ENCODE results near the gene DNAAF2. TPM values are rescaled to one million over a fixed set of nuclear protein-coding genes. Genes with fewer than 3 reads are reported as not detected.
A peak's percentile ranks its signal among the peaks of the same experiment; 100 is the strongest.
"Not testable (repeated sequence)": the region's sequence is repeated elsewhere in the genome, so short reads cannot be mapped to it uniquely, and the experiment has no call there.

Gene DNAAF2, protein sequence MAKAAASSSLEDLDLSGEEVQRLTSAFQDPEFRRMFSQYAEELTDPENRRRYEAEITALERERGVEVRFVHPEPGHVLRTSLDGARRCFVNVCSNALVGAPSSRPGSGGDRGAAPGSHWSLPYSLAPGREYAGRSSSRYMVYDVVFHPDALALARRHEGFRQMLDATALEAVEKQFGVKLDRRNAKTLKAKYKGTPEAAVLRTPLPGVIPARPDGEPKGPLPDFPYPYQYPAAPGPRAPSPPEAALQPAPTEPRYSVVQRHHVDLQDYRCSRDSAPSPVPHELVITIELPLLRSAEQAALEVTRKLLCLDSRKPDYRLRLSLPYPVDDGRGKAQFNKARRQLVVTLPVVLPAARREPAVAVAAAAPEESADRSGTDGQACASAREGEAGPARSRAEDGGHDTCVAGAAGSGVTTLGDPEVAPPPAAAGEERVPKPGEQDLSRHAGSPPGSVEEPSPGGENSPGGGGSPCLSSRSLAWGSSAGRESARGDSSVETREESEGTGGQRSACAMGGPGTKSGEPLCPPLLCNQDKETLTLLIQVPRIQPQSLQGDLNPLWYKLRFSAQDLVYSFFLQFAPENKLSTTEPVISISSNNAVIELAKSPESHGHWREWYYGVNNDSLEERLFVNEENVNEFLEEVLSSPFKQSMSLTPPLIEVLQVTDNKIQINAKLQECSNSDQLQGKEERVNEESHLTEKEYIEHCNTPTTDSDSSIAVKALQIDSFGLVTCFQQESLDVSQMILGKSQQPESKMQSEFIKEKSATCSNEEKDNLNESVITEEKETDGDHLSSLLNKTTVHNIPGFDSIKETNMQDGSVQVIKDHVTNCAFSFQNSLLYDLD
- 10 to 100 TPM in 1 of 2 donors, 1 to 10 TPM in 1; 9.3 to 11.6 TPM for total RNA-seq

DNA sequence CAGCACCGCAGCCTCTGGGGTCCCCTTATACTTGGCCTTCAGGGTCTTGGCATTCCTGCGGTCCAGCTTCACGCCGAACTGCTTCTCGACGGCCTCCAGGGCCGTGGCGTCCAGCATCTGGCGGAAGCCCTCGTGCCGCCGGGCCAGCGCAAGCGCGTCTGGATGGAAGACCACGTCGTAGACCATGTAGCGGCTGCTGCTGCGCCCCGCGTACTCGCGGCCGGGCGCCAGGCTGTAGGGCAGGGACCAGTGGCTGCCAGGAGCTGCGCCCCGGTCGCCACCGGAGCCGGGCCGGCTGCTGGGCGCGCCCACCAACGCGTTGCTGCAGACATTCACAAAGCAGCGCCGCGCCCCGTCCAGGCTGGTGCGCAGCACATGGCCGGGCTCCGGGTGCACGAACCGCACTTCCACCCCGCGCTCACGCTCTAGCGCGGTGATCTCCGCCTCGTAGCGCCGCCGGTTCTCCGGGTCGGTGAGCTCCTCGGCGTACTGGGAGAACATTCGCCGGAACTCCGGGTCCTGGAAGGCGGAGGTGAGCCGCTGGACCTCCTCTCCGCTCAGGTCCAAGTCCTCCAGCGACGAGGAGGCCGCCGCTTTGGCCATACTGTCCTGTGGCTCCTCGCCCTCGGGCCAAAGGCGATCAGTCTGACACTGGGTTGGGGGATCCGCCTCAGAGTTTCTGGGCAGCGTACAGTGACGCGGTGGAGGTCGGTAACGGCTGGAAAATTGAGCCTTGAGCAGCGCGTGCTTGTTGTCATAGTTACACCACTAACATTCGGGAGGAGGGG, at the start of gene DNAAF2:
Gene DNAAF2, minus strand, starts transcription at position 698 of the 788 bp plus-strand sequence. Its CDS starts 95 bp downstream, at position 603.
- Mint-ChIP-seq H3K9me3 (no peaks in the 10 kb centered on the region), H3K27ac (peak within 1 kb of the TSS; percentile 98), H3K4me3 (peak within 1 kb of the TSS; percentile 94), H3K36me3 (ENCODE audit: low read depth) (peaks cover 78% of the 10 kb centered on the region), H3K27me3 (no peaks in the 10 kb centered on the region), H3K4me1 (peaks cover 22% of the 10 kb centered on the region)
- ATAC-seq (replicated peaks), result peak; percentile 42

DNA sequence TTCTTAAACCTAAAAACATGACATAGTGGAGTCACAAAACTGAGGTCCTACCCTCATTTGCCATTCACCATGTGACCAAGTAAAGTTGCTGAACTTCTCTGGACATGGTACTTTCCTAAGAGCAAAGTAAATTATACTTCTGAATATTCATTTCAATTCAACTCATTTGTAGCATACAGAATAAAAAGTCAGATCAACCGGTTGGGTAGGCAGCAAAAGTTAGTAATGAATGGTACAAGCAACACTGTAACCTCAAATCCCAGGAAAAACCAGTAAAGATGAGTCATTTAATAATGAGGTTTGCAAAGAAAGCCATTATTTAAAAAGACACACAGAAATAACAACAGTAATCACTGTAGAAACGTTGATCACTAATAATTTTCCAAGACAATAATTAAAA, 44.2 kb upstream of the DNAAF2 start:
- H3K4me3 Mint-ChIP-seq, result no peak overlapping the region
- peak overlapping the region; percentile 61 for H3K27ac Mint-ChIP-seq
- H3K36me3 Mint-ChIP-seq (ENCODE audit: low read depth), result peaks cover 71% of the 10 kb centered on the region
- ATAC-seq (replicated peaks), result peak; percentile 80
- peaks cover 7% of the 10 kb centered on the region for H3K4me1 Mint-ChIP-seq
- no peaks in the 10 kb centered on the region for H3K9me3 Mint-ChIP-seq
- H3K27me3 Mint-ChIP-seq, result no peaks in the 10 kb centered on the region

DNA sequence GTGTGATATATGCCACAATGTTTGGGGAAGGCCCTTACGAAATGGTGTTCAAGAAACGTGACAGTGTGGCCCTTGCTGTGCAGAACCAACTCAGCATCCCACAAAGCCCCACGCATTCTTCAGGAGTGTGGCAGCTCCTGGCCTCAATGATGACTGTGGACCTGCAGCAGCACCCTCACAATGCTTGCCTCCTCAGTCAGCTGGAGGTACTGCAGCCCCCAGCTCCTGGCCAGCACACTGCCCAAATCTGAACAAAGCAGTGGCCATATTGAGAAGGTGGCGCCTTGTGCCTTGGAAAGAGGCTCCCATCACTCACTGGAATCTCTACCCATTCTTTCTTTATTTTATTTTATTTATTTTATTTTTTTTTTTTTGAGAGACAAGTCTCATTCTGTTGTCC, 42.6 kb upstream of the DNAAF2 start:
- H3K4me3 Mint-ChIP-seq, result no peak overlapping the region
- ATAC-seq (replicated peaks), result no peak
- no peaks in the 10 kb centered on the region for H3K9me3 Mint-ChIP-seq
- H3K27me3 Mint-ChIP-seq, result no peaks in the 10 kb centered on the region
- peaks cover 7% of the 10 kb centered on the region for H3K4me1 Mint-ChIP-seq
- peaks cover 72% of the 10 kb centered on the region for H3K36me3 Mint-ChIP-seq (ENCODE audit: low read depth)
- no peak overlapping the region for H3K27ac Mint-ChIP-seq

- Mint-ChIP-seq H3K27ac (no peak overlapping the region), H3K27me3 (no peaks in the 10 kb centered on the region), H3K9me3 (no peaks in the 10 kb centered on the region), H3K4me3 (no peak overlapping the region), H3K36me3 (ENCODE audit: low read depth) (peaks cover 54% of the 10 kb centered on the region), H3K4me1 (no peaks in the 10 kb centered on the region)
- ATAC-seq (replicated peaks), result no peak
Observed at GRCh38 chr14:49673586-49673985, 38.5 kb upstream of the DNAAF2 start.

DNA sequence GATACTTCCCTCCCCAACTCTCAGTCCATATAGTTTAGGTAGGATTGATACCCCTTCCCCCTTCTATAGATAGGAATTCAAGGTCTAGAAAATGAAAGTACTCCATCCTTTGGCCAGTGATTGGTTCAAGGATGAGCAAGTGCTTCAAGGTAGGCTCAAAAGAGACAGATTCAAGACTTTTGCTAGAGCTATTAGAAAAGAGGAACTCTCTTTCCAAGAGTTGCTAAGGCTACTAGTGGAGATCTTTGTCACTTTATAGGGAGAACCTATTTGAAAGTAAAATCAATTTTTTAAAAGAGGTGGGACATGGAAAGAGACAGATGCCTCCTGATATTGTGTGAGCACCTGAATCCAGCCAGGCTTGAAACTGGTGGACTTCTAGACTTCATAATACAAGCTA, 35.4 kb upstream of the DNAAF2 start:
- H3K4me1 Mint-ChIP-seq, result no peaks in the 10 kb centered on the region
- H3K4me3 Mint-ChIP-seq, result no peak overlapping the region
- H3K9me3 Mint-ChIP-seq, result no peaks in the 10 kb centered on the region
- H3K27ac Mint-ChIP-seq, result no peak overlapping the region
- H3K36me3 Mint-ChIP-seq (ENCODE audit: low read depth), result peaks cover 61% of the 10 kb centered on the region
- ATAC-seq (replicated peaks), result no peak
- H3K27me3 Mint-ChIP-seq, result no peaks in the 10 kb centered on the region

DNA sequence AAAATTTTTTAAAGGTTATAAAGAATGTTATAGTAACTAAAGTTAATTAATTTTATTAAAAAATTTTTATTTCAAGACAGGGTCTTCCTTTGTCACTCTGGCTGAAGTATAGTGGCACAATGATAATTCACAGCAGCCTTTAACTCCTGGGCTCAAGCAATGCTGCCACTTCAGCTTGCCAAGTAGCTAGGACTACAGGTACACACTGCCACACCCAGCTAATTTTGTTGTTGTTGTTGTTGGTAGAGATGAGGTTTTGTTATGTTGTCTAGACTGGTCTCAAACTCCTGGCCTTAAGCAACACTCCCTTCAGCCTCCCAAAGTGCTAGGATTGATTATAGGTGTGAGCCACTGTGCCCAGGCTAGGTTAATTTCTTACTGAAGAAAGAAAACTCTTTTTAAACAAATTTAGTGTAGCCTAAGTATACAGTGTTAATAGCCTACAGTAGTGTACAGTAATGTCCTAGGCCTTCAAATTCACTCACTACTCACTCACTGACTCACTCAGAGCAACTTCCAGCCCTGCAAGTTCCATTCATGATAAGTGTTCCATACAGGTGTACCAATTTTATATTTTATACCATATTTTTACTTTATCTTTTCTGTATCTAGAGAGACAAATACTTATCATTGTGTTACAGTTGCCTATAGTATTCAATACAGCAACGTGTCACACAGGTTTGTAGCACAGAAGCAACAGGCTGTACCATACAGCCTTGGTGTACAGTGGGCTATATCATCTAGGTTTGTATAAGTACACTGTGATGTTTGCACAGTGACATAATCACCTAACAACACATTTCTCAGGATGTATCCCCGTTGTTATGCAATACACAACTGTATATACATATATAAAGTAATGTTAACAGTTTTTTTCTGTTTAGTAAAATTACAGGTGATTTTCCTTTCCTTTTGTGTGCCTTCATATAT, 24.7 kb upstream of the DNAAF2 start:
- no peak for ATAC-seq (replicated peaks)
- H3K9me3 Mint-ChIP-seq, result no peaks in the 10 kb centered on the region

GRCh38 chr14:49657500-49657899, 22.5 kb upstream of the DNAAF2 start:
- not testable (repeated sequence) for H3K4me3 Mint-ChIP-seq; H3K36me3 Mint-ChIP-seq (ENCODE audit: low read depth); H3K27me3 Mint-ChIP-seq; H3K9me3 Mint-ChIP-seq; H3K4me1 Mint-ChIP-seq; H3K27ac Mint-ChIP-seq; ATAC-seq (replicated peaks)

More for the DNA sequence above, 24.7 kb upstream of the DNAAF2 start:
- Mint-ChIP-seq H3K4me1 (no peaks in the 10 kb centered on the region), H3K27me3 (no peaks in the 10 kb centered on the region), H3K4me3 (no peak overlapping the region), H3K27ac (no peak overlapping the region), H3K36me3 (ENCODE audit: low read depth) (peaks cover 6% of the 10 kb centered on the region)

DNA sequence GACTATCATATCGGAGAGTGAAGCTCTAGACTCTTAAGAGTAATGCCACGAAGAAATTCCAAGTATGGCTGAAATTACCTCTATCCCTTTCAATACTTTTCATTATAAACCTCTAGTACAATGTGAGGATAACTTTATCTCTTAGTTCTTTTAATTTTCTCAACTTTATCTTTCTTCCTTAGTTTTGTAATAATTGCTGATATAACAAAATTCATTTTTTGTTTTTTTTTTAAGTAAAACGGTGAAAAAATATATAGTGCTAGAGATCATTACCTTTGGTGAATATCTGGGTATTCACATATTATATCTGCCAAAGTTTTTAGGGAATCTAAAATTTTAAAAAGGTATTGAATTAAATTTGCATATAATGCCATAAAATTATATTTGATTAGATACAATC, 19.5 kb upstream of the DNAAF2 start:
- H3K27me3 Mint-ChIP-seq, result no peaks in the 10 kb centered on the region
- H3K4me1 Mint-ChIP-seq, result no peaks in the 10 kb centered on the region
- H3K36me3 Mint-ChIP-seq (ENCODE audit: low read depth), result peaks cover 8% of the 10 kb centered on the region
- H3K4me3 Mint-ChIP-seq, result no peak overlapping the region
- ATAC-seq (replicated peaks), result no peak
- H3K9me3 Mint-ChIP-seq, result no peaks in the 10 kb centered on the region
- H3K27ac Mint-ChIP-seq, result no peak overlapping the region

GRCh38 chr14:49653508-49653907, 18.5 kb upstream of the DNAAF2 start:
- Mint-ChIP-seq H3K36me3 (ENCODE audit: low read depth) (peaks cover 11% of the 10 kb centered on the region), H3K4me3 (no peak overlapping the region), H3K27me3 (no peaks in the 10 kb centered on the region), H3K27ac (no peak overlapping the region), H3K4me1 (no peaks in the 10 kb centered on the region), H3K9me3 (no peaks in the 10 kb centered on the region)
- no peak for ATAC-seq (replicated peaks)

DNA sequence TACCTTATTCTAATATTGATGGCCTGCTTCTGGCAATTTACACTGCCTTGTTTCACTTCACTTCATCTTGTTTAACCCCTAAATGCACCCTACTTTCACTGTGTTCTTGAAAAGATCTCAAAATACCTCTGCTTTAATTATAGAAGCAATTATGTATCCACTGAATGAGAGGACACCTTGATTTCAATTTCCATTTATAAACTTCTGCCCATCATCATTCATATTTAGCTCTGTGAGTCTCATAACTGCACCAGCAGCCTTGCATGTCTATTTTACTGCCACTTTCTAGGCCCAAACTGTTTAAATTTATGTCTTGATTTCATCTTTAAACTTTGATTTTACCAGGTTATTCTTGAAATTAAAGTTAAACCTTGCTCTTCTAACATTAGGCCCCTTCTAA, 7.1 kb upstream of the DNAAF2 start:
- H3K4me1 Mint-ChIP-seq, result peaks cover 25% of the 10 kb centered on the region
- no peak for ATAC-seq (replicated peaks)
- H3K9me3 Mint-ChIP-seq, result no peaks in the 10 kb centered on the region
- H3K27ac Mint-ChIP-seq, result peak overlapping the region; percentile 47
- no peak overlapping the region for H3K4me3 Mint-ChIP-seq
- no peaks in the 10 kb centered on the region for H3K27me3 Mint-ChIP-seq
- peaks cover 76% of the 10 kb centered on the region for H3K36me3 Mint-ChIP-seq (ENCODE audit: low read depth)

DNA sequence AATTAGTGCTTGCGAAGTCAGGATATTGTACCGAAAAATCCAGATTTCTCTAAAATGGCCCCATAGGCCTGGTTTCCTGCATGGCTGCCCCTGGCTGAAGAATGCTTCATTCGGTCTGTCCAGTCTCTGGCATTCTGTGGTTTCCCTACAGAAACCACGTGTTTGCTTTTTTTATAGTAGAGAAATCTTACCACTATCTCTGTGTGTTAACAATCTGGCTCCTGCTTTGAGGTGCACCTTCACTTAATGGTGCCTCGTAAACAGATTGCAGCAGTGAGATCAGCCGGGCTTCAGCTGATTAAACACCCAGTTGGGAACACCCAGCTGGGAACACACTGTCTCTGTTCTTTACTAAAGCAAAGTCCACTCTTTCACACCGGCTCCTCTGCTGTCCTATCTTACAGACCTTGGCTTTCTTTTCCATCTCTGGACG, 6.7 kb upstream of the DNAAF2 start:
- H3K27ac Mint-ChIP-seq, result peak overlapping the region; percentile 47
- peaks cover 30% of the 10 kb centered on the region for H3K4me1 Mint-ChIP-seq
- H3K27me3 Mint-ChIP-seq, result no peaks in the 10 kb centered on the region
- no peak overlapping the region for H3K4me3 Mint-ChIP-seq
- no peaks in the 10 kb centered on the region for H3K9me3 Mint-ChIP-seq
- H3K36me3 Mint-ChIP-seq (ENCODE audit: low read depth), result peaks cover 76% of the 10 kb centered on the region
- no peak for ATAC-seq (replicated peaks)

DNA sequence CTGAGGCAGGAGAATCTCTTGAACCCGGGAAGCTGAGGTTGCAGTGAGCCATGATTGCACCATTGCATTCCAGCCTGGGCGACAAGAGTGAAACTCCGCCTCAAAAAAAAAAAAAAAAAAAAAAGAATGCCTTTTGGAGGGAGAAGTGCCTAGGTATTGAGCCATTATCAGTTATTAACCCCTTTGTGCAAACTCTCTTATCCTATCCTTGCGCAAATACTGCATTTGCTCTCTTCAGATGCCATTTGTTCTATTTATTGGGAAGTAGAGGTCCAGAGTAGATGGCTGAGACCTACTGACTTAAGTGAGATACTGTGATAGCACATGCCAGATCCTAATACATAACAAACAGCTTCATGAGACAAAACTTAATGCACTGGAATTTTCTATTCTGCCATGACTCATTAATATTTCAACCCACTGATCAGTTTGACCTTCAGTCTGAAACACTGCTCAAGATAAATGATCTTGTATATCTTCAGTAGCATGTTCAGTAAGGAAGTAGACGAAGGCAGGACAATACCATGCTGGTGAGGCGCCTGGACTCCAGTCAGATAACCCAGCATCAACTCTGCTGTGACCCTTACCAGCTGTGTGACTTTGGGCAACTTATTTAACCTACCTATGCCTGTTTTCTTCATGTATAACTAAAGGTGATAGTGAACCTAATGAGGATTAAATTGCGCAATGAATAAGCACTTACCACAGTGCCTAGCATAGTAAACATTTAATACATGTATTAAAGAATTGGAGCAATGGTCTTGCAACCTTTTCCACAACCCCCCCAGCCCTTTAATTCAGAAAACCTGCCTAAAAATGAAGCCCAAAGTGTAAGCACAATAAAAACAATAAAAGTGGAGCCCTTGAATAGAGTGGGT, 5.7 kb upstream of the DNAAF2 start:
- peaks cover 33% of the 10 kb centered on the region for H3K4me1 Mint-ChIP-seq
- H3K27me3 Mint-ChIP-seq, result no peaks in the 10 kb centered on the region
- H3K36me3 Mint-ChIP-seq (ENCODE audit: low read depth), result peaks cover 80% of the 10 kb centered on the region
- no peak for ATAC-seq (replicated peaks)
- peak overlapping the region; percentile 21 for H3K27ac Mint-ChIP-seq
- H3K9me3 Mint-ChIP-seq, result no peaks in the 10 kb centered on the region
- no peak overlapping the region for H3K4me3 Mint-ChIP-seq

Data from activated T-helper 17 cell treated with anti-CD3 and anti-CD28 coated beads, Interleukin-2, amount 50 U/mL, for 72 hours (primary cell).